ENCODE results near the gene LRP1B. TPM values are rescaled to one million over a fixed set of nuclear protein-coding genes. Genes with fewer than 3 reads are reported as not detected.

Gene LRP1B
- polyA plus RNA-seq, 4 donors = 0.92 to 3.7 (median 1.3) TPM

DNA sequence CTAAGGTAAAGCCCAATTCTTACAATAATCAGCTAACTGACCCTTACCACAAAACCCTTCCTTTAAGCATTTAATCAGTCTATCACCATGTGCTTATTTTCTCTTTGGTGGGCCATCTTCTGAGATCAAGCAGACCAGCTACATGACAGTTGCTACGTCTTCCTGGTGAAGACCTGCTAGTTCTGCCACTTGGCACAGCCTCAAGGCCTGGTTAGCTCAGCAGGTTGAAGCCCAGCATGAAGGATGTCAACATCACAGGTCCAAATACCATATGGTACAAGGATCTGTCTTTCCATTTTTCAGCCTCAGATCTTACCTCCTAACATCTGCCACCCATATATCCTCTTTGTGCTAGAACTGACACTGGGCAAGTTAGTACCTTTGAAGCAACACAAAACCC lies 636.9 kb downstream of the LRP1B start:
- no peak for DNase-seq (ENCODE audit: low read depth in 4 of 4, low spot score in 3 of 4)

DNA sequence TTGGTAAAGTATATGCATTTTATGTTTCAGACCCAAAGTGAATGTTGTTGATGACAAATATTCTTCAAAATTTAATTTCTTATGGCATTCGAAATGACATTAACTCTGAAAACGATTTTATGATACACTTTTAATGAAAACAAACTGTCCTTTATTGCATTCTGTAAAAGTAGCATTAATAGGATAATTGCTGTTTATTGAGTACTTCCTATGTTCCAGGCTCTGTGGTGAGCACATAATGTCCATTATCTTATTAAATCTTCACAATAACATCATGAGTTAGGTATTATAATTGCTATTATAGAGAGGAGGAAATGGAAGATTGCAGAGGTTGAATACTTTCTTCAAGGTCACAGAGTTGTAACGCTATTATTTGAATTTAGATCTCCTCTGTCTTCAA lies 638.0 kb downstream of the LRP1B start:
- no peak for DNase-seq (ENCODE audit: low read depth in 4 of 4, low spot score in 3 of 4)

DNA sequence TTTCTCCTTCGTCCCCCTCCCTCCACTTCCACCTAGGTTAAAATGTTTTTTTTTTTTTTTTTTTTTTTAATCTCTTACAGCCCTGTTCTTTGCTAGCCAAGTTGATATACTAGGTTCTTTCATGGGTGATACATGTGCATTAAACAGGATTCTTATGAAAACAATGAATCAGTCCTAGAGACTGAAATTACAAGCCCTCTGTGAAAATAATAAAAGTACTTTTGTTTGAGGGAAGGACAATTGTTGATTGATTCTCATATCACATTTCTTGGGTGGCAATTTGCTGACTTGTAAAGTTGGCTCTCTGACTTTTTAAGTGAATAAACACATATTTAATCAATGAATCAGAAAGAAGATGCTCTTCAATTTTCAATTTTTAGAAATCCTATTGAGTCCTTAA lies 639.9 kb downstream of the LRP1B start:
- DNase-seq (ENCODE audit: low read depth in 4 of 4, low spot score in 3 of 4) = no peak

DNA sequence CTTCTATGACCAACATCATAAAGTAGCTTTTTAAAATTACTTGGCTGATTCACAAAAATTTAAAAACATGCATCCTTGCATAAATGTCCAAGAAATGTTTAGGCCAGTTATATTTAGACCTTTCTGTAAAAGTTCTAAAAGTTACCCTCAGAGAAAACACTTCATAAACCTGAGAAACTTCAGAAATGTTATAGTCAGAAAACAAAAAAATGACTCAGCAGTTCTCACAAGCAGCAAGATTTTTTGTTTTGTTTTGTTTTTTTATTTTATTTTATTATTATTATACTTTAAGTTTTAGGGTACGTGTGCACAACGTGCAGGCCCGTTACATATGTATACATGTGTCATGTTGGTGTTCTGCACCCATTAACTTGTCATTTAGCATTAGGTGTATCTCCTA lies 648.1 kb downstream of the LRP1B start:
- DNase-seq (ENCODE audit: low read depth in 4 of 4, low spot score in 3 of 4) = no peak

DNA sequence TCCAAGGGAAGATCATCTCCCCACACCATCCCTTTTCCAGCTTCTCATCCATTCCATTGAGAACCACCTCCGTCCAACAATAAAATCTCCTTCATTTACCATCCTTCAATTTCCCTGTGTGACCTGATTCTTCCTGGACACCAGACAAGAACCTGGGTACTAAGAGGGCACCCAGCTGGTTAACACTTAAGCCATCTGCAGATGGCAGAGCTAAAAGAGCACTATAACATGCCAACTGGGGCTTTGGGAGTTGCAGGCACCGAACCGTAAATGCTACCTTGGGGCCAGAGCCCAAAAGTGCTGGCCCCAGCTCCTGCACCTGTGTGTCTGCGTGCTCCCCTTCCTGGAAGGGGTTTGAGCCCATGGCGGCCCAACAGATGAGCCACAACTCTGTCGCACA lies 655.0 kb downstream of the LRP1B start:
- no peak for DNase-seq (ENCODE audit: low read depth in 4 of 4, low spot score in 3 of 4)

DNA sequence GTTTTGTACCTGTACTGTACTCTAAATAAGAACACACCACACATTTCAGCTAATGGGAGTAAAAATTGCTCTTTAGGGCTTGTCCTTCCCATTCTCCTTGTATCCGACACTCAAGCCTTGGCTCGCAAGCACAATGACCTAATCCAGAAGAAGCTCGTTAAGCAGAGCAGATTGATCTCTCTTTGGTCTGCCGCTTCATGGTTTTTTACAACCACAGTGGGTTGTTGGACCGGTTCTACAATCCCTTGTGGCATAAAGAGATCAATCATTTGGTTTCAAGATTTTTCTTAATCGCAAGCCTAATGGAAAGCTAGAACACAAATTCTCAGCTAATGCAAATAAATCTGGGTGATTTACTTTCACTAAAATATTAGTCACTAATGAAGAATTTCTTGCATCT lies 662.1 kb downstream of the LRP1B start:
- DNase-seq (ENCODE audit: low read depth in 4 of 4, low spot score in 3 of 4) = peak in 1 of 4 donors; percentile 6

DNA sequence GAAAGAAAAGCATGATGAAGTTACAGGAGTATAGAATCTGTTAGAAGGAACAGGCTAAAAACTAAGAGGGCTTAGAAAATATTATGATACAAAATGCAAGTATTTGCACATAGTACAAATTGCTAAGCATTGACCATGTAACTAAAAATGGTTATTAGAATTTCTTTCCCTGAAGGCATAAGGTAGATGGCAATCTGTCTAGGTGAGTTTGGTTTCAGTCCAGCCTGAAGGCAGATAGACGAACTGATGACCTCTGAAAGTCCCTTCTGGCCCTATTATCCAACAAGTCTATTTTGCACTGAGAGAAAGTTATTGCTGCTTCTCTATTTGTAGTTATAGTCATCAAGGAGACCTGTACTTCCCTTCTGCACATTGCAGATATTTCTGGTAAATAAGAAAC lies 663.5 kb downstream of the LRP1B start:
- DNase-seq (ENCODE audit: low read depth in 4 of 4, low spot score in 3 of 4) = no peak

DNA sequence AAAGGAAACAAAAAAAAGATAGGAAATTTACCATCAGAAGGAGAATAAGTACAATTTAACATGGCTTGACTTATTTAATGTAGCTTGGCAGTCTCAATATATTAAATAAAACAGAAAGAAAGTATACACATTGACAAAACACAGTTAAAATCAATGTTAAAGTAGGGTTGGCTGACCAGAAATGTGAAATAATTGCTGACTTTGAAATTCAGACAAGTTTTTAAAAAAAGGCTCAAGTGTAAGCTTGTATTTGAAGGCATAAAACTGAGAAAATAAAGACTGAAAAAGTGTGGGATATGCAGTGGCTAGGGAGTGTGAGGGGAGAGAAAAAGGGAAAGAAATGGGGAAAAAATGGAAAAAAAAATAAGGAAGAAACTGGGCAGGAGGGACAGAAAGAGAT lies 665.8 kb downstream of the LRP1B start:
- DNase-seq (ENCODE audit: low read depth in 4 of 4, low spot score in 3 of 4) = no peak

DNA sequence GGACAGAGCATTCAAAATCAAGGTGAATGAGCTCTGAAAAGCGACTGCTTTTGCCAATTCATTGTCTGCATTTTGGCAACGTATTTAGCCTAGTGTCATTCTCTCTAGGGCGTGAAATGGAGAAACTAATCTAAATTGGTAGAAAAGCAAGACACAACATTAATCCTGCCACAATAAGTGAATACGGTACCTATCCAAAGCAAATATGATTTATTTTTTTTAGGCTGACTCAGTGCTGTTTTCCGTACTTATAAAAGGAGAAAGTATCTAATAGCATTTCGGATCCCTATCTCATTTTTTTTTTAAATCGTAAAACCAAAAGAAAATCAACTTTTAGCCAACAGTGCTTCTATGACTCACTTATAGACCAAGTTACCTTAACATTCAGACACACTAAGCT lies 672.5 kb downstream of the LRP1B start:
- DNase-seq (ENCODE audit: low read depth in 4 of 4, low spot score in 3 of 4) = no peak

DNA sequence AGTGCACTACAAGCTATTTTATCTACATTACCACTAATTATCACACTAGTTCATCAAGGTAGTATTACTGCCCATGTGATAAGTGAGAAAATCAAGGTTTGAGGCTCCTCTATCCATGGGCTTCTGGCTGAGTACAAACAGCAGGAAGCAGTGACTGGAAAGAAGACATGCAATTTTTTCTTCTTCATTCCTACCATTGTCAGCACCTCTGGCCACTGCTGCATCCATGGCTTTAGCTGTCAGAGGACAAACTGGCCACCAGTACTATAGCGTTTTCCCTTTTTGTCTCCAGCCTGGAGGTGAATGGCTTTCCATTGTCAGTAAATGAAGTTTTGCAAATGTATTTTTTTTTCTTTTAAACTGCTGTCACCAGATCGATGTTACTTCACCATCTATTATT lies 674.9 kb downstream of the LRP1B start:
- no peak for DNase-seq (ENCODE audit: low read depth in 4 of 4, low spot score in 3 of 4)

DNA sequence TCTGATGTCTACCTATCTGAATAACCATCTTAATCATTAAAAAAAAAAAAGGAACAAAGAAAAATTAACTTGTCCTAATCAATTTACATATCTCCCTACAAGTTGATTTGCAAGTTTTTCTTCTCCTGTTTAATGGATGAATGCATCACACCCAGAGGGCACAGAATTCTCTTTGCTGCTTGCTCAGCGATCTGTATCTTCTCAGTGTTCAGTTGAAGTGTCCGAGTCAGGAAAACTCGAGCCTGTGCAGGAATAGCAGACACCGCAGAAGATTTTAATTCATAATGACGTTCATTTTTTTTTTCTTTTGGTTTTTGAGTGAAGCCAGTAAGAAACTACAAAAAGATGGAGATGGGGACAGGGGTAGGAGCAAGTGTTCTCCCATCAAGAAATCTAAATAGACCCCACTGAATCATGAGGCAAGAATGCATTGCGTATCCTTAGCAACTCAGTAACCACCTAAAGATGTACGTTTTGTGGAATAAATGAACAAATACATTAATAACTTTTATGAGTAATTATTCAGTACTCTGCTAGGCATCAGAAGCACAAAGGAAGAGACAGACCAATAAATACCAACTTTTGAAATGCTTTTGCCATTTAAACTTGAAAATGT lies 675.5 kb downstream of the LRP1B start:
- DNase-seq (ENCODE audit: low read depth in 4 of 4, low spot score in 3 of 4) = no peak

DNA sequence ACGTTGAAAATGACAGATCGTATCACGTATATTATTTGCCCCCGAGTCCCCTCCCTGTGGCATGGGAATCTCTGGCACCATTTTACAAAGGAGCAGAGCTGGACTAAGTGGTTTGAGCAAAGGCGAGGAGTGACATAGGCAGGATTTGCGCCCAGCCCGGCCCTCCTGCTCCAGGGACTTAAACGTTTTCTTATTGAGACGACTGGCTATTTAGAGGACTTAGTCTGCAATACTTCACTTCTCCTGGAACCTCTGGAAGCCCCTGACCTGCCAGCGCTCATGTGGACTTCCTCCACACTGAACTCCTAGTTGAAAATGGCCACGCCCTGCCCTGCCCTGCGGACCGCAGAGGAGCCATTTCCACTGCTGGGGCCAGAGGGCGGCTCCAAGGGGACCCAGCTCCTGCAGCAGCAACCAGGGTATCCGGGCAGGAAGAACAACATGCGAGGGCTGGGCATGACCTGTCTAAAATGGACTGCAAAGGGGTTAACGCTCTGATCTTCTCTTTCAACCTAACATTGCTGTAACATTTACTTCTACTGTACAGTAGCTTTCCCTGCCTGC lies 690.7 kb downstream of the LRP1B start:
- no peak for DNase-seq (ENCODE audit: low read depth in 4 of 4, low spot score in 3 of 4)

DNA sequence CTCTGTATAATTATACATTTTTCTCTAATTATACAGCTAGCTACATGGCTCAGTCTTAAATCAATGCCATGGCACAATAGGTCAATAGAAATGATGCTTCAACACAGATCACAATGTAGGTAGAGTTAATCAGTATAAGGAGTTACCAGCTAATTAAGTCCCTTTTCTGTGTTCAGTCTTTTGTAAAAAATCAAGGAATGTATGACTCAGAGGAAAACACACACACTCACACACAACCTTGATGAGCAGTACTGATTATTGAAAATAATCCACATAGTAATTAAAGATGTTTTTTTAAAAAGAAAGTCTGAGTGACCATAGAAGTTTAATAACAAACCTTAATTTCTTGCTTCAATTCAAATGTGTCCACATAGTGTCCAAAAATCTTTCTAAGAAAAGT lies 691.3 kb downstream of the LRP1B start:
- no peak for DNase-seq (ENCODE audit: low read depth in 4 of 4, low spot score in 3 of 4)

DNA sequence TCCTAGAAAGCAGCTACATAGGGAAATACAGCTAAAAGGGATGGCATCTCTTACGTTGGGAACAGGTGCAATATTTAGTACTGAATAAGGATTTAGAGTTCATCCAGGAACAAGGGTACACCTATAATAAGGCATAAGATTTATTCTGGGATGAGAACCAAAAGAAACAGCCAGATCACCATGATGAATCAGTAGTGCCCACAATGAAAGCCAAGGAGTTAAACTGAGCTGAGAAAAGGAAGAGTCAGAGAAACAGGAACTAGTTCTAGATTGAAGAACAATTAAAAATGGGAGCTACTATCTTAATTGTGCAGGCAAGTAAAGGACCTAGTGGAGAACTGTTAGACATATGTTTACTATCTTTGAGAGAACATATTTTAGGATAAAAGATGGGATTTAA lies 692.3 kb downstream of the LRP1B start:
- no peak for DNase-seq (ENCODE audit: low read depth in 4 of 4, low spot score in 3 of 4)

DNA sequence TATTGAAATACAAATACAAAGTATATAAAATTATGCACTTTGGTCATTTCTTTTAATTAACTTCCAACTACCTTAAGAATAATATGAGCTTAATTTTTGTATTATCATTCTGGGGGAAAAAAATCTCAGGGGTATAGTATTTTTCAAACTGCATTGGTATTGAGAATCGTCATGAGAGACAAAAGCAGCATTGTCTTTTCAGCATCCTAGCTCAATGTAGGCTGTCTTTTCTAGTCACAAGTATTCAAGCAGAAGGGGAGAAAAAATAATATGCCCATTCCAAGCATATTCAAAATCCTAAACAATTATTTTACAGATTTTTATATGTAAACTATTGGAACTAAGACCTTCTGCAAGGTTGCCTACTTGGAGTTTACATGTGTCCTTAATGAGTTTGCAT lies 693.3 kb downstream of the LRP1B start:
- DNase-seq (ENCODE audit: low read depth in 4 of 4, low spot score in 3 of 4) = no peak

DNA sequence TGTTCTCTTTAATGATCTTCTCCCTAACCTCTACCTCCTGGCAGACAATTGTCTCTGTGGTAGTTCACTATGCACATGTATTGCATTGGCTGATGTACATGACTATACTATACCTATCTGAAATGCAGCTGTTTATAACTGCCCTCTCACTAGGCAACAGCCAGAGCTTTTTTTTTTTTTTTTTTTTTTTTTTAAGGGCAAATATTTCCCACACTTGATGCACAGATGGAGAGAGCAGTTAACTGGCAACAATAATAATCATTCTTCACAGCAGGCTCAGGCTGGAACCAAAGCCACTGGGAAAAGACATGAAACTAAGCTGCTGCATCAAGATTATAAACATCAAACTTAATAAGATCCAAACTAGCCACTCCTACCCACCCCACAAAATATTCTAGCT lies 707.7 kb downstream of the LRP1B start:
- no peak for DNase-seq (ENCODE audit: low read depth in 4 of 4, low spot score in 3 of 4)

DNA sequence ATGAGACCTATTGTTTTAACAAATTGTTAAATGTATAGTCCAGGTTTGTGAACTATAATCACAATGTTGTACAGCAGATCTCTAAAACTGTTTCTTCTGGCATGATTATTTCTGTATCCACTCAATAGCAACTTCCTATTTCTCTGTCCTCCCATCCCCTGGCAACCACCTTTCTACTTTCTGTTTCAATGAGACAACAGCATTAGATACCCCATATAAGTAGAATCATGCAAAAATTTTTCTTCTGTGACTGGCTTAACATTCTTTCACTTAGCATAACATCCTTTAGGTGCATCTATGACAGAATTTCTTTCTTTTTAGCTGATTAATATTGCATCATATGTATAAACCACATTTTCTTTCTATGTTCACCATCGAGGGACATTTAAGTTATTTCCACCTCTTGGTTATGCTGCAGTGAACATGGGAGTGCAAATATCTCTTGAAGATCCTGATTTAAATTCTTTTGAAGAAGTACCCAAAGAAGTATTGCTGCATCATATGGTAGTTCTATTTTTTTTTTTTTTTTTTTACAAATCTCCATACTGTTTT lies 713.5 kb downstream of the LRP1B start:
- DNase-seq (ENCODE audit: low read depth in 4 of 4, low spot score in 3 of 4) = no peak

DNA sequence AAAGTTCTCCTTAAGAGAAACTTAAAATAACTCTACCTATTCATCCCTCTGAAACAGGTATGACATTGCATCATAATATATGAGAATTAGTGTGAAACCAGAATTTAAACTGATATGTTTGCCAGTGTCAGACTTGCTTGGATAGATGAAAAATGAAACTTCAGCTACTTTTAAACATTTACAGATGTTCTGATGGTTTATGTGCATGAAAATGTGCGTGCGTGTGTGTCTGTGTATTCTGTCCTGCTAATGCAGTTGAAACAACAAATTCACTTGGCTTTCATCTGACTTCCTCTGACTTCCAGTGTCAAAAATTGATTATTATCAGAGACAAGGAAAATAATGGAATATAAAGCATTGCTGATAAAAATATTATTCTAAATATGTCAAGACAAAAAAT lies 719.4 kb downstream of the LRP1B start:
- DNase-seq (ENCODE audit: low read depth in 4 of 4, low spot score in 3 of 4) = no peak

DNA sequence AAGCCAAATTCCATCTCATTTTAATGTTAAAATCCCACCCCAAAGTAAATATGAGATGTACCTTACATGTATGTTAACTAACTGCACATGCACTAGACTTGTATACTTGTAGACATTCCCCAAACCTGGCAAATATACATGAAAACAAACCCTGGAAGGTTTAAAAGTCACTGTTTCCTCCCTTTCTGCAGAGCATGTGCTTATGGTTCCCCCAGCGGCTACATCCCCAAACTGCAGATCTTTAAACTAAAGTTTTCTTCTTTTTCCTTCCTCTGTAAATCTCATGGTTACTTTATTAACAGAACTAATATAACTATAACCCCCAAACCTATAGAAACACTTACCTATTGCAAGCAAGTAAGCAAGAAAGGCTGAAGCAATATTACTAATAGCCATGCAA lies 731.5 kb downstream of the LRP1B start:
- no peak for DNase-seq (ENCODE audit: low read depth in 4 of 4, low spot score in 3 of 4)

DNA sequence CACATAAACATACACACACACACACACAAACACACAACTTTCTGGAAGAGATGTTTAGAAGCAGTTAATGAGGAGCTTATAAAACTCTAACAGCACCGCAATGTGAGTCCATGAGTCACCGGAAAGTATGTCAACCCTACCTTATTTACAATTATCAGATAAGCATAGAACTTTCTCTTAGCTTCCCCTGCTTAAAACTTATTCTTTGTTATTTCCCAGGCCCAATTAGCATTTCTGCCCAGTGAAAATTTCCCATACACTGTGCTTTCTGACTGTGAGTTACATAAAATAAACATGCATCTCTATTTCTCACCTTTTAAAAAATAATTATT lies 737.6 kb downstream of the LRP1B start:
- no peak for DNase-seq (ENCODE audit: low read depth in 4 of 4, low spot score in 3 of 4)

DNA sequence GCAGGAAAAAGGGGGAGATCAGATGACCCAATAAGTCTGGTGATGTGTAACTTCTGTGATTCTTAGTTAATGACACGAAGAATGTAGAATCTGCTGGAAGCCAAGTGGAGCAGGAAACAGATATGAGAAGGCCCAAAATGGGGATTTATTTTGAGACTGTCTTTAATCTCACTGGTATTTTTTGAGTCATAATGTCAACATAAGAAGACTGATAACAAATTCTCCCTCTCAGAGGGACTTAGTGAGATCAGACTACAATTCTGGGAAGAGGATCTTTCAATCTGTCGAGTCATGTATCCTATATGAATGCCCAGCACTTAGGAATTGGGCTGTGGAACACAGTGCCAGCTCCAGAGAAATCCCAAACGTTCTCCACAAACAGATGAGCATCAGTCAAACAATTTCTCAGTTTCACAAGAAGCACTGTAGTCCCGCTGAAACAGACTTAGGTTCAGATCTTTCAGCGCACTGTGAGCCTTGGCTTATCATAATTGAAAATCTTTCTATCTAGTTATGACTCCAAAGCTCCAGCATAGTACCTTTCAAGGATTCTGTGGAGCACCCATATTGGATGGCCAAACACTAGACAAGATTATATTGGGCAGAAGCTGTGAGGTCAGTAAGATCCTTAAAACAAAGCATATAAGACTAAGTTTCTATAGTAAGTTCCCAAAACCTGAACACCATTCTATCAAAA lies 738.2 kb downstream of the LRP1B start:
- no peak for DNase-seq (ENCODE audit: low read depth in 4 of 4, low spot score in 3 of 4)

DNA sequence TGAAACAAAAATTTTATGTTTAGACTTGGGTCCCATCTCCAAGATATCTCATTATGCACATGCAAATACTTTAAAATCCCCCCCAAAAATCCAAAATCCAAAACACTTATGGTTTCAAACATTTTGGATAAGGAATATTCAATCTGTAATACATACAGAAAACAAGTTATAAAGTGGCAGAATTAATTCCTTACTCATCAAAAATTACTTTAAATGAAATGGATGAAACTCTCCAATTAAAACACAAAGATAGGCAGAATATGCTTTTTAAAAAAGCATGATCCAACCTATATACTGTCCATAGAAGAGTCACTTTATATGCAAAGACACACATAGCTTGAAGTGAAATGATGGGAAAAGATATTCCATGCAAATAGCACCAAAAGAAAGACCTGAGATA lies 744.6 kb downstream of the LRP1B start:
- DNase-seq (ENCODE audit: low read depth in 4 of 4, low spot score in 3 of 4) = no peak

All from left renal pelvis (tissue), 4 donors.